Kidney epithelial cell (primary cell): Measurements from ENCODE around the gene NDRG3. TPM values are rescaled to one million over a fixed set of nuclear protein-coding genes. Genes with fewer than 3 reads are reported as not detected.

Experiments used
- DNase-seq: peaks from one replicate; pipeline ENCODE4 v3.0.0-alpha.2; 2010; ENCODE audit warnings: low read depth
- H3K27me3 ChIP-seq: 2 replicates; pipeline ENCODE4 v1.6.0; 2011; ENCODE audit warnings: low read length; ENCODE audit not compliant: control insufficient read depth, insufficient read depth
- H3K36me3 ChIP-seq: 2 replicates; pipeline ENCODE4 v1.5.1; 2011; ENCODE audit warnings: low read length; ENCODE audit not compliant: control insufficient read depth, insufficient read depth
- H3K4me3 ChIP-seq: 2 replicates; pipeline ENCODE4 v1.5.1; 2011; ENCODE audit warnings: low read depth, mild to moderate bottlenecking, control low read depth, low read length
- CTCF ChIP-seq: IDR thresholded peaks from 2 replicates; pipeline ENCODE4 v1.5.1; 2011; ENCODE audit warnings: mild to moderate bottlenecking, moderate library complexity, low read length, control low read depth, inconsistent platforms; ENCODE audit not compliant: insufficient read depth, poor library complexity, severe bottlenecking
- total RNA-seq: library from RNA; depleted of rRNA; stranded (reverse); fragments of >200 nt; gene quantifications from 2 replicates; pipeline ENCODE4 v1.2.3, GENCODE V29; 2015

The NDRG3 gene
- total RNA-seq, 1 donor from 2014 or later, result 20.2 TPM

DNA sequence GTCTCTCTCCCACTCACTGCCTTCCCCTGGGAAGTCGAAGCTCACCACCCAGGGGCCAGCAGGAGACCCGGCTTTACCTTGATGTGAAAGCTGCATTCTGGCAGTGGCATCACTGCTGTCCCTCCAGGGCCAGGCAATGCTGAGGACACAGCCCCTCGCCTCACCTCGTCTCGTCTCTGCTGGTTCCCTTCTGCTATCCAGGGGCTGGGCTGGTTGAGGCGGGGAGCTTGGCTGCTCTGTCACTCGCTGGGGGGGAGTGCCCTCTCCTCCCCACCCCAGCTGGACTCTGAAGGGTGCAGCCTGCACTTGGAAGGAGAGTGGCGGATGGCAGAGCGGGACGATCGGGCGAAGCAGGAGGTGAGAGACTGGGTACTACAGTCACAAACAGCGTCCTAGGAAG is 40.4 kb upstream of the NDRG3 start:
- Histone ChIP-seq H3K27me3 (no peaks in the 10 kb centered on the region), H3K36me3 (peaks cover 5% of the 10 kb centered on the region), H3K4me3 (no peak overlapping the region)
- no peak for DNase-seq
- TF ChIP-seq CTCF, result no peak

DNA sequence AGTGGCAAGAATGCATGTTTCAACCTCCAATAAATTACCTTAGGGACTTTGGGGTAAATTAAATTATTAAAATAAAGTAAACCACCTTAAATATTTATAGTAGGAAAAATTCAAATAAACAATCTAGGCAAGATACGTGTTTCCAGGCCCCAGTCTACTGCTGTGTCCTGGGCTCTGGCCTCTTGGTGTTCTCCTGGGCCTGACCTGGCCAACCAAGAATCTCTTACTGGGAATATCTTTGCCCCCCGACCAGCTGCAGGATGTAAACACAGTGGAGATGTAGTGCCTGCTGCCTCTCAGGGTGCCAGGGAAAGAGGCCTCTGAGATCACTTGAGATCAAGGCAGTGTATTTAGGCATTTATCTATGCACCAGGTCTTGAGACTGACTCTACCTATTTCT is 39.4 kb upstream of the NDRG3 start:
- TF ChIP-seq CTCF, result no peak

GRCh38 chr20:36784900-36785299 is 39.0 kb upstream of the NDRG3 start:
- no peaks in the 10 kb centered on the region for H3K27me3 ChIP-seq
- no peak overlapping the region for H3K4me3 ChIP-seq
- TF ChIP-seq CTCF, result no peak
- peaks cover 5% of the 10 kb centered on the region for H3K36me3 ChIP-seq
- DNase-seq, result no peak

More for the DNA sequence above, 39.4 kb upstream of the NDRG3 start:
- no peaks in the 10 kb centered on the region for H3K27me3 ChIP-seq
- H3K36me3 ChIP-seq, result peaks cover 5% of the 10 kb centered on the region
- H3K4me3 ChIP-seq, result no peak overlapping the region
- DNase-seq, result no peak

DNA sequence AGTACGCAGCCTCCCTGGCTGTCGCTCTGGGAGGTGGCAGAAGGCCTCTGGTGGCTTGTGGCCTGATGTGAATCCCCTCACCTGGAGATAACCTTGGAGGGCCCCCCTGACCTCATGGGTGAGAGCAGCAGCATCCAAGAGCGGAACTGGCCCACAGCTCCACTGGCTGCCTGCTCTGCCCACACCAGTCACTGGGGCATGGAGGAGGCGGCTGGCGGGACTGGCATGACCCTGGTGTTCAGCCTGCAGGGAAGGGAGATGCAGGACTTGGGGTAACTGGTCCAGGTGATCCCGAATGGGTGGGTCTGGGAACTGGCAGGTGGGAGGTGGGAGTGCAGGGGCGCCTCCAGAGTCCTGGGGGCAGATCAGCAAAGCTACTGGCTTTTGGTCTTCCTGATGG is 38.2 kb upstream of the NDRG3 start:
- peaks cover 5% of the 10 kb centered on the region for H3K36me3 ChIP-seq
- no peak for DNase-seq
- no peak for TF ChIP-seq CTCF
- H3K4me3 ChIP-seq, result no peak overlapping the region
- H3K27me3 ChIP-seq, result no peaks in the 10 kb centered on the region

- no peak for DNase-seq
- no peak for TF ChIP-seq CTCF
- Histone ChIP-seq H3K36me3 (peaks cover 3% of the 10 kb centered on the region), H3K4me3 (no peak overlapping the region), H3K27me3 (no peaks in the 10 kb centered on the region)
These were observed 33.8 kb upstream of the NDRG3 start for GRCh38 chr20:36779656-36780025.

- Histone ChIP-seq H3K27me3 (no peaks in the 10 kb centered on the region), H3K36me3 (no peaks in the 10 kb centered on the region), H3K4me3 (no peak overlapping the region)
- TF ChIP-seq CTCF, result no peak
- DNase-seq, result no peak
These were observed 33.2 kb upstream of the NDRG3 start for GRCh38 chr20:36778831-36779655.
